GM19438 (cell line): ENCODE measurements around the gene SEMA3G.

ENCODE experiments used
- ATAC-seq: cut with Tn5 transposase; IDR thresholded peaks from one replicate; pipeline ENCODE4 v1.9.1; 2021; ENCODE audit warnings: low read depth; ENCODE audit not compliant: unreplicated experiment

The SEMA3G gene

GRCh38 chr3:52397676-52398399, 47.1 kb downstream of the SEMA3G start:
- ATAC-seq = no peak

- ATAC-seq = no peak
Measured at GRCh38 chr3:52396907-52397591, 47.9 kb downstream of the SEMA3G start.

- no peak for ATAC-seq
Measured at GRCh38 chr3:52396011-52396906, 48.6 kb downstream of the SEMA3G start.

- ATAC-seq = no peak
Measured at GRCh38 chr3:52395503-52395865, 49.4 kb downstream of the SEMA3G start.

GRCh38 chr3:52394751-52395502, 50.0 kb downstream of the SEMA3G start:
- no peak for ATAC-seq

- ATAC-seq = no peak
Measured at GRCh38 chr3:52393959-52394670, 50.8 kb downstream of the SEMA3G start.

- ATAC-seq = no peak
Measured at GRCh38 chr3:52393131-52393807, 51.6 kb downstream of the SEMA3G start.

- no peak for ATAC-seq
Measured at GRCh38 chr3:52392216-52392930, 52.5 kb downstream of the SEMA3G start.

- ATAC-seq = no peak
Measured at GRCh38 chr3:52391096-52391495, 53.8 kb downstream of the SEMA3G start.

- no peak for ATAC-seq
Measured at GRCh38 chr3:52388933-52389332, 56.0 kb downstream of the SEMA3G start.

- no peak for ATAC-seq
Measured at GRCh38 chr3:52388348-52388821, 56.5 kb downstream of the SEMA3G start.

GRCh38 chr3:52387481-52387880, 57.4 kb downstream of the SEMA3G start:
- no peak for ATAC-seq

- no peak for ATAC-seq
Measured at GRCh38 chr3:52385157-52385556, 59.7 kb downstream of the SEMA3G start.

GRCh38 chr3:52384019-52384761, 60.7 kb downstream of the SEMA3G start:
- ATAC-seq = no peak

- ATAC-seq = no peak
Measured at GRCh38 chr3:52383446-52383845, 61.5 kb downstream of the SEMA3G start.
